H1 (cell line): ENCODE results near the gene RPE. TPM values are rescaled to one million over a fixed set of nuclear protein-coding genes. Genes with fewer than 3 reads are reported as not detected.

Experiments
- CTCF ChIA-PET: fragments of 300-600 bp; sonication (Branson Sonifier 250); formaldehyde crosslinking; loops from one replicate; lab custom pipeline; 2021; ENCODE audit not compliant: partially characterized antibody; lab: Charles Lee
- POLR2A ChIA-PET: fragments of 300-600 bp; sonication (Branson Sonifier 250); formaldehyde crosslinking; loops from one replicate; lab custom pipeline; 2021; ENCODE audit warnings: inconsistent platforms; ENCODE audit not compliant: partially characterized antibody; lab: Charles Lee
- DNase-seq, 2 experiments: peaks; one replicate each; pipeline versions ENCODE4 v3.0.0 to v3.0.0-alpha.2; 2010 to 2022; ENCODE audit warnings: low spot score in 2 of 2, low read depth in 1 of 2, mixed read lengths in 1 of 2
- FAIRE-seq: peaks from 2 replicates; lab custom pipeline; 2011; peaks lifted over from hg19 to GRCh38; lab: Jason Lieb, UNC
- H2AFZ ChIP-seq: 2 replicates; pipeline ENCODE4 v1.8.1; 2012; ENCODE audit warnings: low read length, inconsistent platforms
- H2AK5ac ChIP-seq: 2 replicates; pipeline ENCODE4 v1.6.1; 2013; ENCODE audit warnings: low read depth, low read length
- H2BK120ac ChIP-seq: replicated peaks from 2 replicates; pipeline ENCODE3; 2013; ENCODE audit warnings: low read depth, low read length, inconsistent platforms
- H2BK12ac ChIP-seq: 2 replicates; pipeline ENCODE4 v1.6.1; 2013; ENCODE audit warnings: low read depth, low read length
- H2BK15ac ChIP-seq: 2 replicates; pipeline ENCODE4 v1.6.1; 2013; ENCODE audit warnings: low read length
- H2BK20ac ChIP-seq: 2 replicates; pipeline ENCODE4 v1.6.1; 2013; ENCODE audit warnings: low read length
- H2BK5ac ChIP-seq: 2 replicates; pipeline ENCODE4 v1.6.1; 2013; ENCODE audit warnings: low read depth, low read length
- H3K14ac ChIP-seq: 2 replicates; pipeline ENCODE4 v1.6.1; 2013; ENCODE audit warnings: inconsistent platforms; ENCODE audit not compliant: insufficient read length
- H3K18ac ChIP-seq: 2 replicates; pipeline ENCODE4 v1.6.1; 2013; ENCODE audit warnings: low read length; ENCODE audit errors: extremely low read depth
- H3K23ac ChIP-seq: 2 replicates; pipeline ENCODE4 v1.6.1; 2013; ENCODE audit warnings: inconsistent platforms; ENCODE audit not compliant: insufficient read length
- H3K23me2 ChIP-seq: 2 replicates; pipeline ENCODE4 v1.6.1; 2013; ENCODE audit warnings: low read depth, low read length
- H3K27ac ChIP-seq: 2 replicates; pipeline ENCODE4 v1.6.1; 2011; ENCODE audit warnings: low read depth, low read length, inconsistent platforms
- H3K27me3 ChIP-seq, 4 experiments: replicated peaks in 1 of 4; 1 replicate in 1 of 4; 2 replicates in 3 of 4; pipeline versions ENCODE4 v1.6.1 to v1.8.1; 2011 to 2013; ENCODE audit warnings: low read length in 3 of 4, mild to moderate bottlenecking in 3 of 4, inconsistent platforms in 2 of 4, mixed read lengths in 2 of 4, moderate library complexity in 1 of 4; ENCODE audit not compliant: control insufficient read depth in 3 of 4, insufficient read depth in 3 of 4; ENCODE audit errors: extremely low read depth in 1 of 4
- H3K36me3 ChIP-seq, 4 experiments: 2 replicates each; pipeline versions ENCODE4 v1.6.1 to v1.8.1; 2011 to 2013; ENCODE audit warnings: mild to moderate bottlenecking in 4 of 4, low read length in 3 of 4, moderate library complexity in 2 of 4, control low read depth in 1 of 4, inconsistent platforms in 1 of 4; ENCODE audit not compliant: insufficient read depth in 4 of 4, control insufficient read depth in 2 of 4
- H3K4ac ChIP-seq: replicated peaks from 2 replicates; pipeline ENCODE3; 2013; ENCODE audit warnings: low read length, low read depth, mixed read lengths, inconsistent platforms; ENCODE audit not compliant: insufficient read length
- H3K4me1 ChIP-seq, 4 experiments: replicated peaks in 1 of 4; 1 replicate in 1 of 4; 2 replicates in 3 of 4; pipeline versions ENCODE4 v1.6.1 to v1.8.1; 2011 to 2013; ENCODE audit warnings: low read length in 3 of 4, inconsistent platforms in 2 of 4, mixed read lengths in 1 of 4; ENCODE audit not compliant: insufficient read depth in 4 of 4, control insufficient read depth in 3 of 4
- H3K4me2 ChIP-seq, 2 experiments: 2 replicates each; pipeline versions ENCODE4 v1.6.1 to v1.8.1; 2011 to 2013; ENCODE audit warnings: low read depth in 2 of 2, low read length in 2 of 2, control low read depth in 1 of 2, inconsistent platforms in 1 of 2, mild to moderate bottlenecking in 1 of 2; ENCODE audit not compliant: insufficient read depth in 1 of 2
- H3K4me3 ChIP-seq, 4 experiments: fragments of 200-600, 300-600 bp in 1 of 4; sonication (generic), shearing (Covaris generic), sonication (Bioruptor Twin) in 1 of 4; 2 replicates each; pipeline versions ENCODE4 v1.5.1 to v1.8.1; 2011 to 2016; ENCODE audit warnings: low read length in 4 of 4, low read depth in 3 of 4, control low read depth in 2 of 4, inconsistent platforms in 2 of 4, mild to moderate bottlenecking in 2 of 4, mixed read lengths in 1 of 4, moderate library complexity in 1 of 4; ENCODE audit not compliant: insufficient read depth in 2 of 4; ENCODE audit errors: extremely low read depth in 1 of 4
- H3K56ac ChIP-seq: replicated peaks from 2 replicates; pipeline ENCODE3; 2013; ENCODE audit warnings: low read depth, mild to moderate bottlenecking, mixed read lengths, low read length, inconsistent platforms; ENCODE audit not compliant: insufficient read length
- H3K79me1 ChIP-seq: 2 replicates; pipeline ENCODE4 v1.6.1; 2013; ENCODE audit warnings: low read depth, low read length, control low read depth
- H3K79me2 ChIP-seq, 2 experiments: 2 replicates each; pipeline versions ENCODE4 v1.6.1 to v1.8.1; 2012 to 2013; ENCODE audit warnings: low read length in 2 of 2, mild to moderate bottlenecking in 2 of 2, inconsistent platforms in 1 of 2; ENCODE audit not compliant: insufficient read depth in 2 of 2, control insufficient read depth in 1 of 2
- H3K9ac ChIP-seq, 4 experiments: replicated peaks in 1 of 4; 1 replicate in 1 of 4; 2 replicates in 3 of 4; pipeline versions ENCODE4 v1.6.1 to v1.8.1; 2011 to 2013; ENCODE audit warnings: low read depth in 3 of 4, low read length in 3 of 4, control low read depth in 2 of 4, mild to moderate bottlenecking in 2 of 4, moderate library complexity in 2 of 4, inconsistent platforms in 1 of 4; ENCODE audit errors: extremely low read depth in 1 of 4
- H3K9me3 ChIP-seq, 2 experiments: 2 replicates each; pipeline versions ENCODE4 v1.6.1 to v1.8.1; 2012 to 2013; ENCODE audit warnings: mild to moderate bottlenecking in 2 of 2, moderate library complexity in 2 of 2, control low read depth in 1 of 2, inconsistent platforms in 1 of 2, low read depth in 1 of 2, low read length in 1 of 2, mixed read lengths in 1 of 2; ENCODE audit not compliant: insufficient read depth in 2 of 2
- H4K20me1 ChIP-seq, 2 experiments: replicated peaks in 1 of 2; 2 replicates each; pipeline versions ENCODE3 to v1.8.1; 2011 to 2013; ENCODE audit warnings: inconsistent platforms in 2 of 2, low read length in 2 of 2, mild to moderate bottlenecking in 1 of 2; ENCODE audit not compliant: insufficient read depth in 2 of 2, control insufficient read depth in 1 of 2
- H4K5ac ChIP-seq: 2 replicates; pipeline ENCODE4 v1.6.1; 2013; ENCODE audit warnings: low read length, low read depth, mixed read lengths, inconsistent platforms; ENCODE audit not compliant: insufficient read length
- H4K8ac ChIP-seq: 2 replicates; pipeline ENCODE4 v1.8.0; 2013; ENCODE audit warnings: mild to moderate bottlenecking, moderate library complexity, low read length, inconsistent platforms; ENCODE audit not compliant: insufficient read depth; ENCODE audit errors: extremely low read depth
- H4K91ac ChIP-seq: replicated peaks from 2 replicates; pipeline ENCODE3; 2013; ENCODE audit warnings: low read length, mixed read lengths, inconsistent platforms; ENCODE audit not compliant: insufficient read length
- HDAC6 ChIP-seq: IDR thresholded peaks from one replicate; pipeline ENCODE4 v1.7.1; 2012; ENCODE audit warnings: low read depth, mild to moderate bottlenecking, inconsistent platforms, low read length, moderate library complexity
- KDM4A ChIP-seq: IDR thresholded peaks from one replicate; pipeline ENCODE4 v1.7.1; 2012; ENCODE audit warnings: low read depth, mild to moderate bottlenecking, moderate library complexity, low read length, inconsistent platforms; ENCODE audit not compliant: severe bottlenecking
- SIN3A ChIP-seq, 2 experiments: IDR thresholded peaks in 1 of 2; conservative IDR thresholded peaks in 1 of 2; 2 replicates each; pipeline ENCODE4 v1.6.1; 2011 to 2012; ENCODE audit warnings: low read length in 2 of 2, improper control_type of control experiment in 1 of 2, low read depth in 1 of 2, mild to moderate bottlenecking in 1 of 2
- WGBS, 2 experiments: shearing (Covaris generic) in 1 of 2; methylation state at CpG; one replicate each; pipeline versions ENCODE4 v1.1.6 to v1.1.7; 2013 to 2015; ENCODE audit warnings: low lambda C conversion rate in 2 of 2, mixed read lengths in 2 of 2, inconsistent platforms in 1 of 2, low coverage in 1 of 2, missing lambda C conversion rate in 1 of 2; ENCODE audit not compliant: insufficient replicate concordance in 2 of 2, insufficient coverage in 1 of 2, insufficient read length in 1 of 2; ENCODE audit errors: extremely low coverage in 1 of 2, missing lambda C conversion rate in 1 of 2; 5-methylcytosine and 5-hydroxymethylcytosine counted together
- polyA plus RNA-seq, 7 experiments: library from polyadenylated mRNA; depleted of rRNA in 3 of 7; stranded (reverse) in 5 of 7; unstranded in 2 of 7; fragments of >200 nt in 5 of 7; fragments of 200-250 nt in 2 of 7; gene quantifications; 1 replicate in 5 of 7; 2 replicates in 1 of 7; 4 replicates in 1 of 7; pipeline versions ENCODE4 v1.2.1 to v1.2.3, GENCODE V29; 2011 to 2013; ENCODE audit warnings: missing spikeins in 2 of 7, mixed read lengths in 2 of 7
- total RNA-seq: library from RNA; stranded (reverse); fragmentation: NEBNext Ultra II Directional; extraction: Animal tissue kit (Norgen Biotek cat#: 25700); gene quantifications from 2 replicates; pipeline ENCODE4 v1.2.1, GENCODE V29; 2021

Gene RPE
- total and polyA plus RNA-seq, 2 of the 8 experiments (the other 6 are each of a cell fraction or from before 2014, with no cell fraction given): 77.8 to 102 TPM

DNA sequence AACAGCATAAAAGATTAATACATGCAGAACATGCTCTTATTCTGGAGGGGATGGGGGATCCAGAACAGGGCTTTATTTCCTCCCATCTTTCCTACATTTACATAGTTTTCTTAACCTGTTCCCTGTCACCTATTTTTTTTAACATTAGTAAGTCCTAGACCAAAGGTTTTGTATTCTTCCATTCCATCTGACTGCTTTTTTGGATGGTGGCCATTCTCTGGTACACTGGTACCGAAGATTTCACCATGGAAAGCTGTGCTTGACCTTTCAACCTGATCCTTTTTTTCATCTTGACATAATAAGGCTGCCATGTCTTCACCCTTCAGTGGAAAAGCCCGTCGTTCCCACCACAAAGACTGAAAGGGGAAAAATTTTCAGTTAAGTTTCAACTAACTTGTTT, 20.4 kb downstream of the RPE start:
- H2BK15ac ChIP-seq: no peak overlapping the region
- H3K23me2 ChIP-seq: no peaks in the 10 kb centered on the region
- H3K27ac ChIP-seq: no peak overlapping the region
- no peak overlapping the region for H2BK120ac ChIP-seq
- H2BK20ac ChIP-seq: no peak overlapping the region
- H4K91ac ChIP-seq: no peak overlapping the region
- ChIA-PET POLR2A (interaction anchor here (1.5 kb wide), 1 partner anchor 16 kb away, joined by 3 read pairs; no protein-coding TSS in a partner anchor), CTCF (interaction anchor here (0.5 to 1.1 kb wide), 2 partner anchors 45 to 74 kb away, joined by 3 read pairs; no protein-coding TSS in a partner anchor)
- no peak overlapping the region for H4K5ac ChIP-seq
- H3K4me2 ChIP-seq: no peak overlapping the region
- no peak overlapping the region for H3K56ac ChIP-seq
- H2BK5ac ChIP-seq: no peak overlapping the region
- no peak overlapping the region for H3K14ac ChIP-seq
- no peak overlapping the region for H2AFZ ChIP-seq
- peaks cover 3 to 78% (median 28%) of the 10 kb centered on the region in 4 experiments for H3K36me3 ChIP-seq
- H4K20me1 ChIP-seq: peaks cover 0 to 4% of the 10 kb centered on the region in 2 experiments
- H2AK5ac ChIP-seq: no peak overlapping the region
- no peak overlapping the region for H2BK12ac ChIP-seq
- no peaks in the 10 kb centered on the region for H3K27me3 ChIP-seq
- H3K9me3 ChIP-seq: no peaks in the 10 kb centered on the region
- no peak overlapping the region for H3K9ac ChIP-seq
- no peak overlapping the region for H3K23ac ChIP-seq
- DNase-seq (no peak), FAIRE-seq (no peak)
- TF ChIP-seq KDM4A (no peak), SIN3A (conservative IDR thresholded peaks at IDR 0.05 in 1 of 2, IDR thresholded peaks at IDR 0.05 in 1 of 2; ENCODE audit: low read depth in 1 of 2, low read length in 2 of 2) (no peak), HDAC6 (no peak)
- WGBS, 2 experiments: 89% methylated on average over 3 of the region's 3 CpGs; no CpG with 5 or more reads in 1 of the 2 experiments
- no peak overlapping the region for H3K4ac ChIP-seq
- H4K8ac ChIP-seq: no peak overlapping the region
- no peaks in the 10 kb centered on the region for H3K79me1 ChIP-seq
- H3K18ac ChIP-seq: no peak overlapping the region
- H3K4me1 ChIP-seq: no peaks in the 10 kb centered on the region
- H3K4me3 ChIP-seq: no peak overlapping the region
- H3K79me2 ChIP-seq: no peaks in the 10 kb centered on the region
